Adrenal gland (tissue), 5 donors: ENCODE measurements around the gene PRSS56.

ENCODE experiments used
- POLR2A ChIP-seq, 2 donors: fragments of 450-650 bp; IDR thresholded peaks; one replicate each; pipeline ENCODE4 v1.6.1; 2017; ENCODE audit warnings: antibody characterized with exemption in 2 of 2, mild to moderate bottlenecking in 2 of 2, moderate library complexity in 1 of 2
- TF ChIP-seq, protein P1 (sequence below), 6 experiments: fragments of 450-650 bp in 4 of 6; fragments of 200-600 bp in 2 of 6; sonication (generic) in 1 of 6; IDR thresholded peaks; 1 replicate in 5 of 6; 2 replicates in 1 of 6; pipeline versions ENCODE4 v1.5.1 to v1.8.0; 2016 to 2021; ENCODE audit warnings: antibody characterized with exemption in 6 of 6, mild to moderate bottlenecking in 2 of 6, moderate library complexity in 1 of 6
- donor health status: DM: no; HTN: no; CAD: no.

DNA sequence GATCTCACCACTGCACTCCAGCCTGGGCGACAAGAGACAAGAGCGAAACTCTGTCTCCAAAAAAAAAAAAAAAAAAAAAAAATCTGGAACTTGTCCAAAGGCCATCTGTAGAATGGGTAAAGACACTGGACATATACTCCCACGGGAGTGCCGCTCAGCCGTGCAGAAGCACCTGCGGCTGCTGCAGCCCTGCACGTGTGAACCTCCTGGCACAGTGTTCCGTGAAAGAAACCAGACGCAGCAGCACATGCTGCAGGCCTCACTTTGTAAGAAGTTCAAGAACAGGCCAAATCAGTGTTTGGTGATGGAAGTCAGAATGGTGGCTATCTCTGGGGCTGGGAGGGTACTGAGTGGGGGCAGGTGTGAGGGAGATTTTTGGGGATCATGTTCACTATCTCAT is 12.2 kb downstream of the PRSS56 start:
- TF ChIP-seq, protein P1, sequence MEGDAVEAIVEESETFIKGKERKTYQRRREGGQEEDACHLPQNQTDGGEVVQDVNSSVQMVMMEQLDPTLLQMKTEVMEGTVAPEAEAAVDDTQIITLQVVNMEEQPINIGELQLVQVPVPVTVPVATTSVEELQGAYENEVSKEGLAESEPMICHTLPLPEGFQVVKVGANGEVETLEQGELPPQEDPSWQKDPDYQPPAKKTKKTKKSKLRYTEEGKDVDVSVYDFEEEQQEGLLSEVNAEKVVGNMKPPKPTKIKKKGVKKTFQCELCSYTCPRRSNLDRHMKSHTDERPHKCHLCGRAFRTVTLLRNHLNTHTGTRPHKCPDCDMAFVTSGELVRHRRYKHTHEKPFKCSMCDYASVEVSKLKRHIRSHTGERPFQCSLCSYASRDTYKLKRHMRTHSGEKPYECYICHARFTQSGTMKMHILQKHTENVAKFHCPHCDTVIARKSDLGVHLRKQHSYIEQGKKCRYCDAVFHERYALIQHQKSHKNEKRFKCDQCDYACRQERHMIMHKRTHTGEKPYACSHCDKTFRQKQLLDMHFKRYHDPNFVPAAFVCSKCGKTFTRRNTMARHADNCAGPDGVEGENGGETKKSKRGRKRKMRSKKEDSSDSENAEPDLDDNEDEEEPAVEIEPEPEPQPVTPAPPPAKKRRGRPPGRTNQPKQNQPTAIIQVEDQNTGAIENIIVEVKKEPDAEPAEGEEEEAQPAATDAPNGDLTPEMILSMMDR (IDR thresholded peaks at IDR 0.05): no peak
- no peak for TF ChIP-seq POLR2A (IDR thresholded peaks at IDR 0.05)
